B cell (primary cell): ENCODE measurements around the gene CCDC88C. TPM values are rescaled to one million over a fixed set of nuclear protein-coding genes. Genes with fewer than 3 reads are reported as not detected.

Source experiments
- ATAC-seq: fragments of 200-7000 bp; cut with Tn5 transposase; one replicate; pipeline ENCODE4 v1.10.0; 2021; ENCODE audit warnings: low read depth, mild to moderate bottlenecking, moderate number of reproducible peaks, moderate library complexity
- CTCF ChIA-PET: fragments of 350-600 bp; sonication (Branson Sonifier 250); formaldehyde crosslinking; loops from one replicate; lab custom pipeline; 2021; ENCODE audit warnings: antibody characterized with exemption, inconsistent platforms; lab: Charles Lee
- POLR2A ChIA-PET: fragments of 350-600 bp; sonication (Branson Sonifier 250); formaldehyde crosslinking; loops from one replicate; lab custom pipeline; 2021; ENCODE audit warnings: antibody characterized with exemption; lab: Charles Lee
- DNase-seq: peaks from one replicate; pipeline ENCODE4 v3.0.0; 2013
- H2AFZ ChIP-seq: 2 replicates; pipeline ENCODE4 v1.6.1; 2012; ENCODE audit warnings: mild to moderate bottlenecking, low read depth, low read length; ENCODE audit not compliant: insufficient read depth, poor library complexity, severe bottlenecking
- H3K27ac ChIP-seq, 2 donors: 1 replicate in 1 of 2; 2 replicates in 1 of 2; pipeline ENCODE4 v1.5.1; 2012 to 2013; ENCODE audit warnings: low read length in 2 of 2, mild to moderate bottlenecking in 2 of 2, moderate library complexity in 1 of 2
- H3K27me3 ChIP-seq, 4 experiments: fragments of 200-600 bp in 1 of 4; sonication (generic) in 1 of 4; replicated peaks in 1 of 4; 1 replicate in 2 of 4; 2 replicates in 2 of 4; pipeline versions ENCODE4 v1.6.1 to v1.7.0; 2013 to 2016; ENCODE audit warnings: low read length in 3 of 4, mild to moderate bottlenecking in 2 of 4, mixed read lengths in 1 of 4, moderate library complexity in 1 of 4; ENCODE audit not compliant: insufficient read depth in 4 of 4, control insufficient read depth in 3 of 4; ENCODE audit errors: control extremely low read depth in 1 of 4
- H3K36me3 ChIP-seq, 2 experiments: replicated peaks in 1 of 2; 1 replicate in 1 of 2; 2 replicates in 1 of 2; pipeline versions ENCODE4 v1.6.1 to v1.7.1; 2013; ENCODE audit warnings: low read length in 1 of 2; ENCODE audit not compliant: insufficient read depth in 2 of 2, control insufficient read depth in 1 of 2; ENCODE audit errors: control extremely low read depth in 1 of 2, extremely low read depth in 1 of 2
- H3K4me1 ChIP-seq, 2 donors: fragments of 200-600 bp in 1 of 2; sonication (generic) in 1 of 2; 1 replicate in 1 of 2; 2 replicates in 1 of 2; pipeline versions ENCODE4 v1.5.1 to v1.6.1; 2013 to 2017; ENCODE audit warnings: low read length in 2 of 2; ENCODE audit not compliant: control insufficient read depth in 2 of 2, insufficient read depth in 2 of 2
- H3K4me2 ChIP-seq: replicated peaks from 2 replicates; pipeline ENCODE3; 2012; ENCODE audit warnings: mild to moderate bottlenecking, low read depth, low read length; ENCODE audit not compliant: poor library complexity, severe bottlenecking
- H3K4me3 ChIP-seq, 5 experiments: fragments of 200-600 bp in 1 of 5; sonication (generic) in 1 of 5; 1 replicate in 3 of 5; 2 replicates in 2 of 5; pipeline versions ENCODE4 v1.5.1 to v1.7.0; 2011 to 2016; ENCODE audit warnings: low read length in 4 of 5, mild to moderate bottlenecking in 4 of 5, low read depth in 2 of 5, control low read depth in 1 of 5, moderate library complexity in 1 of 5; ENCODE audit not compliant: insufficient read depth in 1 of 5; ENCODE audit errors: control extremely low read depth in 1 of 5, extremely low read depth in 1 of 5
- H3K79me2 ChIP-seq: fragments of 200-600 bp; sonication (generic); one replicate; pipeline ENCODE4 v1.6.0; 2016; ENCODE audit warnings: low read length; ENCODE audit not compliant: control insufficient read depth, insufficient read depth
- H3K9ac ChIP-seq: fragments of 200-600 bp; sonication (generic); 2 replicates; pipeline ENCODE4 v1.6.1; 2017; ENCODE audit warnings: mild to moderate bottlenecking, low read length, moderate library complexity
- H3K9me3 ChIP-seq, 3 donors: one replicate each; pipeline versions ENCODE4 v1.6.1 to v1.7.1; 2013; ENCODE audit warnings: low read length in 2 of 3; ENCODE audit not compliant: control insufficient read depth in 2 of 3, insufficient read depth in 1 of 3; ENCODE audit errors: control extremely low read depth in 1 of 3
- H4K20me1 ChIP-seq: 2 replicates; pipeline ENCODE4 v1.6.0; 2012; ENCODE audit warnings: mild to moderate bottlenecking, low read length; ENCODE audit not compliant: insufficient read depth, control insufficient read depth, poor library complexity, severe bottlenecking
- H3K27ac Mint-ChIP-seq: one replicate; pipeline ENCODE4 v1.8.0; 2021; ENCODE audit warnings: mixed read lengths
- H3K27me3 Mint-ChIP-seq: one replicate; pipeline ENCODE4 v1.8.0; 2021; ENCODE audit warnings: mixed read lengths
- H3K4me1 Mint-ChIP-seq: one replicate; pipeline ENCODE4 v1.8.0; 2021; ENCODE audit warnings: mixed read lengths
- H3K4me3 Mint-ChIP-seq: one replicate; pipeline ENCODE4 v1.8.0; 2021; ENCODE audit warnings: mixed read lengths
- H3K9me3 Mint-ChIP-seq: one replicate; pipeline ENCODE4 v1.8.0; 2022; ENCODE audit warnings: mixed read lengths; ENCODE audit not compliant: insufficient read depth
- CTCF ChIP-seq: fragments of 200-600 bp; IDR thresholded peaks from one replicate; pipeline ENCODE4 v1.8.0; 2022; ENCODE audit warnings: antibody characterized with exemption, mild to moderate bottlenecking
- EZH2 ChIP-seq: IDR thresholded peaks from 2 replicates; pipeline ENCODE4 v1.6.1; 2012; ENCODE audit warnings: borderline replicate concordance, low read depth, mild to moderate bottlenecking, moderate library complexity, low read length; ENCODE audit not compliant: insufficient read depth, poor library complexity, severe bottlenecking
- WGBS: methylation state at CpG from one replicate; pipeline ENCODE4 v1.1.5; 2013; ENCODE audit warnings: missing lambda C conversion rate; ENCODE audit not compliant: insufficient coverage; 5-methylcytosine and 5-hydroxymethylcytosine counted together
- intact Hi-C: fragments of 100-400 bp; cut with micrococcal nuclease; formaldehyde crosslinking; loops from one replicate; pipeline ENCODE4 v1.10.0; 2022
- polyA plus RNA-seq: library from polyadenylated mRNA; depleted of rRNA; stranded (reverse); fragments of >200 nt; gene quantifications from 2 replicates; pipeline ENCODE4 v1.2.3, GENCODE V29; 2012
- total RNA-seq, 2 donors: library from RNA; stranded (reverse); fragments of 120-200 nt in 1 of 2; gene quantifications; 1 replicate in 1 of 2; 2 replicates in 1 of 2; pipeline versions ENCODE4 v1.2.3 to v1.2.4, GENCODE V29; 2013 to 2022

CCDC88C gene
- total and polyA plus RNA-seq, 2 donors (not counting 1 experiment from before 2014, with no cell fraction given) = 98.7 to 181 TPM

GRCh38 chr14:91351512-91351862 lies 66.1 kb downstream of the CCDC88C start:
- no peaks in the 10 kb centered on the region for H3K27me3 Mint-ChIP-seq
- peaks cover 63 to 74% of the 10 kb centered on the region in 2 donors for H3K4me1 ChIP-seq
- H3K9me3 Mint-ChIP-seq = no peaks in the 10 kb centered on the region
- POLR2A ChIA-PET = interaction anchor here (1.2 to 3.2 kb wide), 3 partner anchors 16 to 65 kb away, joined by 3 to 19 read pairs (median 5); no protein-coding TSS in a partner anchor
- peak overlapping the region; percentile 93 for H3K27ac Mint-ChIP-seq
- peak overlapping the region; percentile 45 for H3K9ac ChIP-seq
- 84% methylated on average over 6 of the region's 10 CpGs for WGBS
- H3K9me3 ChIP-seq = no peaks in the 10 kb centered on the region
- peaks cover 0 to 24% of the 10 kb centered on the region in 2 experiments for H3K36me3 ChIP-seq
- DNase-seq (no peak), ATAC-seq (no peak)
- peaks cover 84% of the 10 kb centered on the region for H4K20me1 ChIP-seq
- H3K4me2 ChIP-seq = peak overlapping the region; percentile 70
- CTCF ChIA-PET = interaction anchor here (0.5 to 1.9 kb wide), 8 partner anchors 22 to 73 kb away, joined by 3 to 8 read pairs (median 3); no protein-coding TSS in a partner anchor
- no peak overlapping the region for H2AFZ ChIP-seq
- H3K27ac ChIP-seq = peak overlapping the region; percentile 25 to 61
- TF ChIP-seq EZH2 = no peak
- no peak for TF ChIP-seq CTCF
- intact Hi-C loops = loop anchor here (2.0 kb wide), 1 partner anchor 27 kb away; no protein-coding TSS in a partner anchor
- peak overlapping the region in 3 of 5 experiments; percentile 23 to 49 (median 27) for H3K4me3 ChIP-seq
- H3K4me3 Mint-ChIP-seq = peak overlapping the region; percentile 92
- H3K4me1 Mint-ChIP-seq = peaks cover 82% of the 10 kb centered on the region
- no peaks in the 10 kb centered on the region for H3K27me3 ChIP-seq
- peaks cover 98% of the 10 kb centered on the region for H3K79me2 ChIP-seq

GRCh38 chr14:91350813-91351511 lies 66.7 kb downstream of the CCDC88C start:
- ChIA-PET POLR2A (interaction anchor here (1.2 to 3.2 kb wide), 3 partner anchors 16 to 65 kb away, joined by 3 to 19 read pairs (median 5); no protein-coding TSS in a partner anchor), CTCF (interaction anchor here (1.0 to 2.7 kb wide), 7 partner anchors 22 to 74 kb away, joined by 3 to 15 read pairs (median 6); partner anchors contain the start of gene CCDC88C)
- Mint-ChIP-seq H3K4me1 (peaks cover 82% of the 10 kb centered on the region), H3K27ac (peak overlapping the region; percentile 93), H3K27me3 (no peaks in the 10 kb centered on the region), H3K4me3 (peak overlapping the region; percentile 92), H3K9me3 (no peaks in the 10 kb centered on the region)
- ATAC-seq = peak; percentile 61
- Histone ChIP-seq H4K20me1 (peaks cover 84% of the 10 kb centered on the region), H3K9me3 (no peaks in the 10 kb centered on the region), H3K27me3 (no peaks in the 10 kb centered on the region), H3K79me2 (peaks cover 98% of the 10 kb centered on the region), H3K4me3 (peak overlapping the region in 4 of 5 experiments; percentile 0 to 49 (median 25)), H3K27ac (peak overlapping the region; percentile 25 to 61), H3K4me2 (peak overlapping the region; percentile 70), H3K36me3 (peaks cover 0 to 24% of the 10 kb centered on the region in 2 experiments), H3K9ac (peak overlapping the region; percentile 45), H2AFZ (no peak overlapping the region), H3K4me1 (peaks cover 61 to 74% of the 10 kb centered on the region in 2 donors)
- intact Hi-C loops = loop anchor here (2.0 kb wide), 1 partner anchor 26 kb away; no protein-coding TSS in a partner anchor
- WGBS = 12% methylated on average over 10 of the region's 18 CpGs
- TF ChIP-seq EZH2 (no peak), CTCF (no peak)
- peak; percentile 71 for DNase-seq
